Neural progenitor cell (in vitro differentiated cells): Measurements from ENCODE around the gene PTBP3. TPM values are rescaled to one million over a fixed set of nuclear protein-coding genes. Genes with fewer than 3 reads are reported as not detected.
A peak's percentile ranks its signal among the peaks of the same experiment; 100 is the strongest.

Experiments used
- DNase-seq: peaks from one replicate; pipeline ENCODE4 v3.0.0-alpha.2; 2016; ENCODE audit warnings: low spot score
- H2AFZ ChIP-seq: fragments of 200-600 bp; sonication (generic); replicated peaks from 2 replicates; pipeline ENCODE4 v1.6.1; 2016; ENCODE audit warnings: antibody characterized with exemption
- H3F3A ChIP-seq: fragments of 200-600 bp; sonication (generic); 2 replicates; pipeline ENCODE4 v1.6.1; 2016; ENCODE audit warnings: antibody characterized with exemption, low read depth
- H3K27ac ChIP-seq: fragments of 200-600 bp; sonication (generic); 2 replicates; pipeline ENCODE4 v1.5.1; 2016; ENCODE audit warnings: mild to moderate bottlenecking
- H3K27me3 ChIP-seq: fragments of 200-600 bp; sonication (generic); 2 replicates; pipeline ENCODE4 v1.6.1; 2016; ENCODE audit warnings: mild to moderate bottlenecking, moderate library complexity
- H3K36me3 ChIP-seq: fragments of 200-600 bp; sonication (generic); 2 replicates; pipeline ENCODE4 v1.5.1; 2016
- H3K4me1 ChIP-seq: fragments of 200-600 bp; sonication (generic); 2 replicates; pipeline ENCODE4 v1.6.1; 2016; ENCODE audit warnings: mixed run types
- H3K4me2 ChIP-seq: fragments of 200-600 bp; sonication (generic); 2 replicates; pipeline ENCODE4 v1.6.1; 2016
- H3K4me3 ChIP-seq: fragments of 200-600 bp; sonication (generic); 2 replicates; pipeline ENCODE4 v1.5.1; 2016
- H3K79me2 ChIP-seq: fragments of 200-600 bp; sonication (generic); 2 replicates; pipeline ENCODE4 v1.6.1; 2016; ENCODE audit warnings: low read depth
- H3K9ac ChIP-seq: fragments of 200-600 bp; sonication (generic); 2 replicates; pipeline ENCODE4 v1.6.1; 2016
- H3K9me3 ChIP-seq: fragments of 200-600 bp; sonication (generic); 2 replicates; pipeline ENCODE4 v1.5.1; 2016; ENCODE audit warnings: low read depth
- H4K20me1 ChIP-seq: fragments of 200-600 bp; sonication (generic); 2 replicates; pipeline ENCODE4 v1.6.1; 2016; ENCODE audit warnings: low read depth
- H3K27ac Mint-ChIP-seq: 3 replicates; pipeline ENCODE4 v1.8.0; 2021; ENCODE audit warnings: mixed read lengths
- H3K27me3 Mint-ChIP-seq: 2 replicates; pipeline ENCODE4 v1.8.0; 2022; ENCODE audit warnings: low read depth, mild to moderate bottlenecking, inconsistent platforms, moderate library complexity, mixed read lengths; ENCODE audit not compliant: insufficient read depth
- H3K36me3 Mint-ChIP-seq: 3 replicates; pipeline ENCODE4 v1.8.0; 2021; ENCODE audit warnings: mixed read lengths
- H3K4me1 Mint-ChIP-seq: 3 replicates; pipeline ENCODE4 v1.8.0; 2021; ENCODE audit warnings: mixed read lengths
- H3K4me3 Mint-ChIP-seq: 3 replicates; pipeline ENCODE4 v1.8.0; 2021; ENCODE audit warnings: mild to moderate bottlenecking, moderate library complexity, mixed read lengths
- H3K9me3 Mint-ChIP-seq: 3 replicates; pipeline ENCODE4 v1.8.0; 2020; ENCODE audit warnings: mixed read lengths
- EZH2 ChIP-seq: fragments of 200-600 bp; sonication (generic); IDR thresholded peaks from 2 replicates; pipeline ENCODE4 v1.6.1; 2017; ENCODE audit warnings: antibody characterized with exemption, mild to moderate bottlenecking, moderate library complexity
- EZH2phosphoT487 ChIP-seq: fragments of 200-600 bp; sonication (generic); IDR thresholded peaks from 2 replicates; pipeline ENCODE4 v1.6.1; 2017; ENCODE audit warnings: antibody characterized with exemption
- total RNA-seq: library from RNA; depleted of rRNA; stranded (reverse); fragments of >200 nt; gene quantifications from 2 replicates; pipeline ENCODE4 v1.2.3, GENCODE V29; 2015; ENCODE audit warnings: low replicate concordance
- TF ChIP-seq, protein P1 (sequence below): fragments of 200-600 bp; sonication (generic); IDR thresholded peaks from 2 replicates; pipeline ENCODE4 v1.5.1; 2017; ENCODE audit warnings: antibody characterized with exemption, mild to moderate bottlenecking

Gene PTBP3
- total RNA-seq, result 84.7 and 85.3 TPM in 2 replicates

DNA sequence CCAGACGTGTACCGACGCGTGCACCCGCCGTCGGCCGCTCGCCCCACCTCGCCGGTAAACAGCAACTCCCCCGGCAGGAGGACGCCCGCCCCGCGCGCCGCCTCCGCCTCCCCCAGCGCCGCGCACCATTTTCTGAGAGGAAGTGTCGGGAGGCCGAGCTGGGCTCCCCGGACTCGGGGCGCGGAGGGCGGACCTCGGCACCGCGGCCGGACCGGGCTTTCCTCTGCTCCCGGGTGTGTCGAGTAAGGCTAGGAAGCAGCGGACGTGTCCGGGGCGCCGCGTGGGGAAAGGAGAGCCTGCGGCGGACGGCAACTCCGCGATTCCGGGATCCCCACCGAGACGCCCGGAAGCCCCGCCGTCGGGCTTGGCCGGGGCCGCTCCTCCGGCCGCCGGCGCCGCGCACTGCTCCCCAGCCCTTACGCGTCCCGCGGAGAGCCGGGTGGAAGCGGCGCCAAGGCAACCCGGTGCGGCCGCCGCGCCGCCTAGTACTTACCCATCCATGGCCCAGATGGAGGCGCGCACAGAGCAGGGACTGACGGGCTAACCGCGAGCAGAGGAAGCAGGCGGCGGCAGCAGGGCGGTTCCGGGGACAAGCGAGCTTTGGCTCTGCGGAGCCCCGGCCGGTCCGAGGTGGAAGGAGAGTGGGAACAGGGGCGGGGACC is at the start of gene PTBP3:
Gene PTBP3 (minus strand): TSS at position 643 of the 662 bp plus-strand sequence. CDS start 35,754 bp downstream, outside the sequence.
- peak within 1 kb of the TSS; percentile 99 for H3K4me2 ChIP-seq
- peak within 1 kb of the TSS; percentile 87 for H2AFZ ChIP-seq
- peak within 1 kb of the TSS; percentile 83 for H3K4me3 ChIP-seq
- H3K4me1 Mint-ChIP-seq, result peaks cover 17% of the 10 kb centered on the region
- H3K27ac ChIP-seq, result peak within 1 kb of the TSS; percentile 94
- peaks cover 4% of the 10 kb centered on the region for H3K27me3 Mint-ChIP-seq
- H3F3A ChIP-seq, result peaks cover 23% of the 10 kb centered on the region
- no peaks in the 10 kb centered on the region for H3K36me3 Mint-ChIP-seq
- H3K27ac Mint-ChIP-seq, result peak within 1 kb of the TSS; percentile 98
- H4K20me1 ChIP-seq, result peaks cover 26% of the 10 kb centered on the region
- peaks cover 19% of the 10 kb centered on the region for H3K4me1 ChIP-seq
- peak within 1 kb of the TSS; percentile 51 for H3K9ac ChIP-seq
- H3K9me3 ChIP-seq, result no peaks in the 10 kb centered on the region
- H3K27me3 ChIP-seq, result no peaks in the 10 kb centered on the region
- peak within 1 kb of the TSS; percentile 97 for H3K4me3 Mint-ChIP-seq
- peak; percentile 84 for DNase-seq
- peaks cover 47% of the 10 kb centered on the region for H3K79me2 ChIP-seq
- no peaks in the 10 kb centered on the region for H3K36me3 ChIP-seq
- H3K9me3 Mint-ChIP-seq, result no peaks in the 10 kb centered on the region
- no peak for TF ChIP-seq EZH2
- TF ChIP-seq EZH2phosphoT487, result peak; percentile 26

DNA sequence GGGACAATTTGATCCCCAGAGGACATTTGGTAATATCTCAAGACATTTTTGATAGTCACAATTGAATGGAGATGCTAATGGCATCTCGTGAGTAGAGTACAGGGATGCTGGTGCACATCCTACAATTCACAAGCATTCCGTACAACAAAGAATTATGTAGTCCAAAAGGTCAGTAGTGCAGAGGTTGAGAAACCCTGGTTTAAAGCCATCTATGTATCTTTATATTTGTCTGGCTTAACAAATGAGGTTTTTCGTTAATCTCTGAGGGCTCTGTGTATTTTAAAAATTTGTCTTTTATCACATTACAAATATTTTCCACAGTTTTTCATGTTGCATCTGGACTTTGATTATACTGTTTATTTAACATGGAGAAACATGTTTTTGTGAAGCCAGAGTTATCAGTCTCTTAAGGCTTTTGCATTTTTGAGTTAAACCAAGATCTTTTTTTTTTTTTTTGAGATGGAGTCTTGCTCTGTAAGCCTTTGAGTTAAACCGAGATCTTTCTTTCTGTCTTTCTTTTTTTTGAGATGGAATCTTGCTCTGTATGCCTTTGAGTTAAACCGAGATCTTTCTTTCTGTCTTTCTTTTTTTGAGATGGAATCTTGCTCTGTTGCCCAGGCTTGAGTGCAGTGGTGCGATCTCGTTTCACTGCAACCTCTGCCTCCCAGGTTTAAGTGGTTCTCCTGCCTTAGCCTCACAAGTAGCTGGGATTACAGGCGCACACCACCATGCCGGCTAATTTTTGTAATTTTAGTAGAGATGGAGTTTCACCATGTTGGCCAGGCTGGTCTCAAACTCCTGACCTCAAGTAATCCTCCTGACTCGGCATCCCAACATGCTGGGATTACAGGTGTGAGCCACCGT is 49.3 kb upstream of the PTBP3 start:
- Histone ChIP-seq H3K4me1 (peaks cover 10% of the 10 kb centered on the region), H3K79me2 (peaks cover 25% of the 10 kb centered on the region), H2AFZ (no peak overlapping the region), H3K9me3 (no peaks in the 10 kb centered on the region), H3K27me3 (no peaks in the 10 kb centered on the region), H4K20me1 (no peaks in the 10 kb centered on the region), H3K36me3 (no peaks in the 10 kb centered on the region), H3F3A (peaks cover 20% of the 10 kb centered on the region), H3K4me2 (no peak overlapping the region), H3K9ac (no peak overlapping the region), H3K27ac (no peak overlapping the region), H3K4me3 (no peak overlapping the region)
- H3K36me3 Mint-ChIP-seq, result peaks cover 13% of the 10 kb centered on the region
- H3K4me1 Mint-ChIP-seq, result peaks cover 29% of the 10 kb centered on the region
- TF ChIP-seq, protein P1, sequence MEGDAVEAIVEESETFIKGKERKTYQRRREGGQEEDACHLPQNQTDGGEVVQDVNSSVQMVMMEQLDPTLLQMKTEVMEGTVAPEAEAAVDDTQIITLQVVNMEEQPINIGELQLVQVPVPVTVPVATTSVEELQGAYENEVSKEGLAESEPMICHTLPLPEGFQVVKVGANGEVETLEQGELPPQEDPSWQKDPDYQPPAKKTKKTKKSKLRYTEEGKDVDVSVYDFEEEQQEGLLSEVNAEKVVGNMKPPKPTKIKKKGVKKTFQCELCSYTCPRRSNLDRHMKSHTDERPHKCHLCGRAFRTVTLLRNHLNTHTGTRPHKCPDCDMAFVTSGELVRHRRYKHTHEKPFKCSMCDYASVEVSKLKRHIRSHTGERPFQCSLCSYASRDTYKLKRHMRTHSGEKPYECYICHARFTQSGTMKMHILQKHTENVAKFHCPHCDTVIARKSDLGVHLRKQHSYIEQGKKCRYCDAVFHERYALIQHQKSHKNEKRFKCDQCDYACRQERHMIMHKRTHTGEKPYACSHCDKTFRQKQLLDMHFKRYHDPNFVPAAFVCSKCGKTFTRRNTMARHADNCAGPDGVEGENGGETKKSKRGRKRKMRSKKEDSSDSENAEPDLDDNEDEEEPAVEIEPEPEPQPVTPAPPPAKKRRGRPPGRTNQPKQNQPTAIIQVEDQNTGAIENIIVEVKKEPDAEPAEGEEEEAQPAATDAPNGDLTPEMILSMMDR, result no peak
- peaks cover 6% of the 10 kb centered on the region for H3K9me3 Mint-ChIP-seq
- H3K27me3 Mint-ChIP-seq, result peaks cover 4% of the 10 kb centered on the region
- no peak for DNase-seq
- no peak overlapping the region for H3K4me3 Mint-ChIP-seq
- H3K27ac Mint-ChIP-seq, result no peak overlapping the region

DNA sequence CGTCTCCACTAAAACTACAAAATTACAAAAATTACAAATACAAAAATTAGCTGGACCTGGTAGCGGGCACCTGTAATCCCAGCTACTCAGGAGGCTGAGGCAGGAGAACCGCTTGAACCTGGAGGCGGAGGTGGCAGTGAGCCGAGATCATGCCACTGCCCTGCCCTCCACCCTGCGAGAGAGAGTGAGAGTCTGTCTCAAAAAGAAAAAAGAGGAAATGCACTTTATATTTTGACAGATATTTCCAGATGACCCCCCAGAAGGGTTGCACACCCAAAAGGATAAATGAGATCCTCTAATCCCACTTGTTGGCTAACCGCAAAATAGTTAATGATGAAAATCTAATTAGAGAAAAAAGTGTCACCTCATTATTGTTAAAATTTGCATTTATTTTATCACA is 48.6 kb upstream of the PTBP3 start:
- no peak overlapping the region for H3K27ac Mint-ChIP-seq
- peaks cover 26% of the 10 kb centered on the region for H3K79me2 ChIP-seq
- no peak for DNase-seq
- H3K27me3 ChIP-seq, result no peaks in the 10 kb centered on the region
- no peak for TF ChIP-seq EZH2phosphoT487
- TF ChIP-seq, protein P1, result no peak
- TF ChIP-seq EZH2, result no peak
- H3K27ac ChIP-seq, result no peak overlapping the region
- no peak overlapping the region for H3K4me3 Mint-ChIP-seq
- H3K4me3 ChIP-seq, result no peak overlapping the region
- H3K4me1 ChIP-seq, result peaks cover 13% of the 10 kb centered on the region
- H3K4me2 ChIP-seq, result no peak overlapping the region
- H3K36me3 ChIP-seq, result no peaks in the 10 kb centered on the region
- H3K27me3 Mint-ChIP-seq, result peaks cover 4% of the 10 kb centered on the region
- H3K9me3 Mint-ChIP-seq, result peaks cover 11% of the 10 kb centered on the region
- no peaks in the 10 kb centered on the region for H4K20me1 ChIP-seq
- peaks cover 11% of the 10 kb centered on the region for H3K36me3 Mint-ChIP-seq
- H2AFZ ChIP-seq, result no peak overlapping the region
- H3K9ac ChIP-seq, result no peak overlapping the region
- peaks cover 32% of the 10 kb centered on the region for H3K4me1 Mint-ChIP-seq
- H3K9me3 ChIP-seq, result no peaks in the 10 kb centered on the region
- H3F3A ChIP-seq, result peaks cover 20% of the 10 kb centered on the region
